ENCODE results near the gene SGPL1. TPM values are rescaled to one million over a fixed set of nuclear protein-coding genes. Genes with fewer than 3 reads are reported as not detected.
A peak's percentile ranks its signal among the peaks of the same experiment; 100 is the strongest.

SGPL1 gene
- total and polyA plus RNA-seq, 2 donors = 20.5 to 27.4 TPM

DNA sequence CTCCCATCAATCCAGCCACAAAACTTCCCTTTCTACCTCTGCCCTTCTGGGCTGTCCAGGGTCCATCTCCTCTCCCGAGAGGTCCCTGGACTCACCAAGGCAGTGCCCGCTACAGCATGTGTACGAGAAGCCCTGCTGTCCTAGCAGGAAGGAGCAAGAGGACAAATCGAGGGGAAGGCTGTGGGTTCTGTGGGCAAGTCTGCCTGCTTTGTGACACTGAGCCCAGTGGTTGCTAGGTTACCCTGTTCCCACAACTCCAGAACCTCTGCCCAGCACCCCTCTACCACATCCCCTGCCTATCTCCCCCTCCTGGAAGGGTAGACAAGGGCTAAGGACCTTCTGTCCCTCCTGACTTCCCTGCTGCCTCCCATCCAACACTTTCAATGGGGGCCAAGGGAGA lies 30.6 kb upstream of the SGPL1 start, which contains the start of gene TBATA:
Gene TBATA (minus strand): TSS at position 188 of the 400 bp plus-strand sequence. CDS start 1,998 bp downstream, outside the sequence.
- WGBS = 9% methylated on average over 4 of the region's 4 CpGs
- Histone ChIP-seq H3K27ac (ENCODE audit: low read depth in 1 of 2, low read length in 1 of 2) (peak within 1 kb of the TSS; percentile 19 to 71), H3K27me3 (ENCODE audit: control insufficient read depth in 2 of 2, insufficient read depth in 1 of 2, low read length in 1 of 2) (no peaks in the 10 kb centered on the region), H3K9me3 (ENCODE audit: control insufficient read depth in 2 of 2, insufficient read depth in 1 of 2, low read length in 1 of 2) (no peaks in the 10 kb centered on the region), H3K36me3 (ENCODE audit: control insufficient read depth in 2 of 2, insufficient read depth in 2 of 2, low read length in 1 of 2) (no peaks in the 10 kb centered on the region), H3K4me3 (ENCODE audit: low read length in 2 of 2) (no peak within 1 kb of the TSS), H3K4me1 (ENCODE audit: control insufficient read depth in 2 of 2, insufficient read depth in 2 of 2, low read length in 2 of 2) (peaks cover 2 to 27% of the 10 kb centered on the region in 2 donors)
- no peak for DNase-seq (ENCODE audit: low read depth in 6 of 9, low spot score in 9 of 9)

DNA sequence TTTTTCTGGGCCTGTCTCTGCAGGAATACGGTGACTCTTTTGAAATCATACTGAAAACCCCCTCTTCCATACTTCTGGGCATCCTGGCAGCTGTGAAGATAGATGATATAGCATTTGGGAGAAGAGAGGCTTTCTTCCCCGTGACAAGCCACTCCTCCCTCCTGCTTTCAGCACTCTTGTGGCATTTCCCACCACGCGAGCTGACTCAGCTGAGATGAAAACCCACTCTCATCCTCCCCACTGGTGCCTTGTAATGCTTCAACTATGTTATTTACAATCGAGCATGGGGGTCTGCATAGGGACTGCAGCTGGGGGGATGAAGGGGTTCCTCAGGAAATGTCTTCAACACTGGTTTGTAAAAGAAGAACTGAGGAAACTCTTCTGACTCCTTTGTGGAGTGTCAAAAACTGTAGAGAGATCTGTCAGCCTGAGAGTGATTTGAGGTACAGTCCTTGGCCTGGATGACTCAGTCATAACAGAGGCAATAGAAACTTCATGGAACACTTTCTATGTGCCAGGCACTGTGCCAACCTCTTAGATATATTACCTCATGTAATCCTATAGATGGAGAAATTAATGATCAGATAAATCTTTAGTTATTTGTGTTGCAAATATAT lies 28.8 kb upstream of the SGPL1 start:
- Histone ChIP-seq H3K9me3 (ENCODE audit: control insufficient read depth in 2 of 2, insufficient read depth in 1 of 2, low read length in 1 of 2) (no peaks in the 10 kb centered on the region), H3K4me1 (ENCODE audit: control insufficient read depth in 2 of 2, insufficient read depth in 2 of 2, low read length in 2 of 2) (peaks cover 2 to 31% of the 10 kb centered on the region in 2 donors), H3K27me3 (ENCODE audit: control insufficient read depth in 2 of 2, insufficient read depth in 1 of 2, low read length in 1 of 2) (no peaks in the 10 kb centered on the region), H3K27ac (ENCODE audit: low read depth in 1 of 2, low read length in 1 of 2) (peak overlapping the region in 1 of 2 donors; percentile 38), H3K4me3 (ENCODE audit: low read length in 2 of 2) (no peak overlapping the region), H3K36me3 (ENCODE audit: control insufficient read depth in 2 of 2, insufficient read depth in 2 of 2, low read length in 1 of 2) (no peaks in the 10 kb centered on the region)
- DNase-seq (ENCODE audit: low read depth in 6 of 9, low spot score in 9 of 9) = peak in 4 of 9 donors; percentile 25 to 49 (median 29)
- 18% methylated on average over 5 of the region's 5 CpGs for WGBS

DNA sequence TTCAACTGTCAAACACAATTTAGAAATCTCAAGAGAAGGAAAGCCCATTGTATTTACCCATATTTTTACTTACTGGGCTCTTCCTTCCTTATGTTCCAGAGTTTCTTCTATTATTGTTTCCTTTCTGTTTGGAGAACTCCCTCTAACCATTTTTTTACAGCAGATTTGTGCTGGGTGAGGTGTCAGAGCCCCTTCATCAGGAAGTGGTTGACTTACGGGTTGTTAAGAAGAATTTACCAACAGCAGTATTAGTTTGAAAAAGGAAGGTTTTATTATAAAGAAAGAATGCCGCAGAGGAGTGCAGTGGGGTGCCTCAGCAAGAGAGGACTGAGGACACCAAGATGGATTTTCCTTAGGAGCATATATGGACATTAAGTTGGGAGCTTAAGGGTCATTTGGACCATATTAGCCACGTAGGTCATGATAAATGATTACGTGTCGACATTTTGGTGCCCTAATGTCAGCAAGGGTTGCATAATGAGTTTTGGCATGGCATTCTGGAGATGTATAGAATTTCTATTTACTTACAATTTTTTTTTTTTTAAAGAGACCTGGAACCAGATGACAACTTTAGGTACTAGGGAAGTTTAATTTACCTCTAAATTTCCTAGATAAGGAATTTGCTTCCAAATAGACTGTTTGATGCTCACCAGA lies 24.2 kb upstream of the SGPL1 start:
- H3K27ac ChIP-seq (ENCODE audit: low read depth in 1 of 2, low read length in 1 of 2) = no peak overlapping the region
- H3K9me3 ChIP-seq (ENCODE audit: control insufficient read depth in 2 of 2, insufficient read depth in 1 of 2, low read length in 1 of 2) = no peaks in the 10 kb centered on the region
- peaks cover under 1 to 10% of the 10 kb centered on the region in 2 donors for H3K4me1 ChIP-seq (ENCODE audit: control insufficient read depth in 2 of 2, insufficient read depth in 2 of 2, low read length in 2 of 2)
- 53% methylated on average over 5 of the region's 5 CpGs for WGBS
- H3K36me3 ChIP-seq (ENCODE audit: control insufficient read depth in 2 of 2, insufficient read depth in 2 of 2, low read length in 1 of 2) = no peaks in the 10 kb centered on the region
- no peaks in the 10 kb centered on the region for H3K27me3 ChIP-seq (ENCODE audit: control insufficient read depth in 2 of 2, insufficient read depth in 1 of 2, low read length in 1 of 2)
- DNase-seq (ENCODE audit: low read depth in 6 of 9, low spot score in 9 of 9) = no peak
- H3K4me3 ChIP-seq (ENCODE audit: low read length in 2 of 2) = no peak overlapping the region

DNA sequence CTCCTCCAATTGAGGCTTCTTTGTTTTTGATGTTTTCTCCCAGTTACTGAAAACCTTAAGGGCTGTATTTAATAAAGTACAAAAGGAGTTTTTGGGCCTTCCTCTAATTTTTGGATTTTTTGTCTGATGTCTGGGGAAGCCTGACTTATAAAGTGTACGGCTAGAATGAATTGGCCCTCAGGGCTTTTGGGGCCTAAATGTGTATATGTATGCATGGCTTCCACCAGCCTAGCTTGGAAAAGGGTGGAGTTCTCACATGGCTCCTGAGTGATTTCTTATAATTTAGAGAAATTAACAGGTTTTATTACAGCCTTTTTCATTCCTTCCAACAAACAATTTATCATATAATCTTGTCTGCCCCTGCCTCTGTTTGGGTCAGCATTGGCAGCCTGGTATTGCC lies 20.1 kb upstream of the SGPL1 start:
- no peaks in the 10 kb centered on the region for H3K36me3 ChIP-seq (ENCODE audit: control insufficient read depth in 2 of 2, insufficient read depth in 2 of 2, low read length in 1 of 2)
- H3K4me1 ChIP-seq (ENCODE audit: control insufficient read depth in 2 of 2, insufficient read depth in 2 of 2, low read length in 2 of 2) = peaks cover 0 to 4% of the 10 kb centered on the region in 2 donors

DNA sequence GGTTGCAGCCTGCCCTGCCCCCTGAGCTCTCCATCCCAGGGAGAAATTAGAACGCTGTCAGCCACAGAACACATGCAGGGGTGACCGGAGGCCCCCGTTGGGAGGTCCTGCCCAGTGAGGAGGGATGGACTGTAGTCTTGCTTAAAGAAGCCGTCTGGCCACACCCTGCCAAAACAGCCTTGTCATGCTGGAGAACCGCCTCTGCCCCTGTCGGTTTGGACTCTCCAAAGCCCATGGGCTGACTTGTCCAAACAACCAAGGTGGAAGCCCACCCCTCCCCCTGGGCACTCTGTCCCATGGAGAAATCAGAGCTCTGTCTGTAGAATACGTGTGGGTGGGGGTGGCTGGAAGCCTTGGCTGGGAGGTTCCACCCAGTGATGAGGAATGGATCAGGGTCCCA lies 17.9 kb upstream of the SGPL1 start:
- Histone ChIP-seq H3K9me3 (ENCODE audit: control insufficient read depth in 2 of 2, insufficient read depth in 1 of 2, low read length in 1 of 2) (peaks cover 0 to 13% of the 10 kb centered on the region in 2 donors), H3K27ac (ENCODE audit: low read depth in 1 of 2, low read length in 1 of 2) (no peak overlapping the region), H3K36me3 (ENCODE audit: control insufficient read depth in 2 of 2, insufficient read depth in 2 of 2, low read length in 1 of 2) (no peaks in the 10 kb centered on the region), H3K27me3 (ENCODE audit: control insufficient read depth in 2 of 2, insufficient read depth in 1 of 2, low read length in 1 of 2) (no peaks in the 10 kb centered on the region), H3K4me3 (ENCODE audit: low read length in 2 of 2) (no peak overlapping the region), H3K4me1 (ENCODE audit: control insufficient read depth in 2 of 2, insufficient read depth in 2 of 2, low read length in 2 of 2) (no peaks in the 10 kb centered on the region)
- no peak for DNase-seq (ENCODE audit: low read depth in 6 of 9, low spot score in 9 of 9)
- WGBS = 78% methylated on average over 7 of the region's 7 CpGs

More for the DNA sequence above, 20.1 kb upstream of the SGPL1 start:
- no peak for DNase-seq (ENCODE audit: low read depth in 6 of 9, low spot score in 9 of 9)
- Histone ChIP-seq H3K4me3 (ENCODE audit: low read length in 2 of 2) (no peak overlapping the region), H3K27ac (ENCODE audit: low read depth in 1 of 2, low read length in 1 of 2) (no peak overlapping the region), H3K9me3 (ENCODE audit: control insufficient read depth in 2 of 2, insufficient read depth in 1 of 2, low read length in 1 of 2) (peaks cover 0 to 13% of the 10 kb centered on the region in 2 donors), H3K27me3 (ENCODE audit: control insufficient read depth in 2 of 2, insufficient read depth in 1 of 2, low read length in 1 of 2) (no peaks in the 10 kb centered on the region)
- 100% methylated on average over 1 of the region's 1 CpG for WGBS

DNA sequence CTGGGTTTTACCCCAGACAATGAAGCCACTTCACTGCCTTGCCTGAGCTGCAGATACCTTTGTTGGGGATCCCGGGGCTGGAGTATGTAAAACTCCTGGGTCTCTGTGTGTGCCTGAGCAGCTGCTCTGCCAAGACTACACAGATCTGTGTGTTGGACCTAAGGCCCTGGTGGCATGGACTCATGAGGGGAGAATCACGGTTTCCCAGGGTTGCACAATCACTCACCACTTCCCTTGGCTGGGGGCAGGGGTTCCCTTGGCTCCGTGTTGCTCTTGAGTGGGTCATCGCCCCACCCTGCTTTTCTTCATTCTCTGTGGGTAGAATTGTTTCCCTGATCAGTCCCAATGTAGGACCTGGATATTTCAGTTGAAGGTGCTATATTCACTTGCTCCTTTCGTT lies 16.6 kb upstream of the SGPL1 start:
- DNase-seq (ENCODE audit: low read depth in 6 of 9, low spot score in 9 of 9) = no peak
- Histone ChIP-seq H3K27me3 (ENCODE audit: control insufficient read depth in 2 of 2, insufficient read depth in 1 of 2, low read length in 1 of 2) (no peaks in the 10 kb centered on the region), H3K4me3 (ENCODE audit: low read length in 2 of 2) (no peak overlapping the region), H3K4me1 (ENCODE audit: control insufficient read depth in 2 of 2, insufficient read depth in 2 of 2, low read length in 2 of 2) (no peaks in the 10 kb centered on the region), H3K36me3 (ENCODE audit: control insufficient read depth in 2 of 2, insufficient read depth in 2 of 2, low read length in 1 of 2) (no peaks in the 10 kb centered on the region), H3K9me3 (ENCODE audit: control insufficient read depth in 2 of 2, insufficient read depth in 1 of 2, low read length in 1 of 2) (peaks cover 0 to 13% of the 10 kb centered on the region in 2 donors), H3K27ac (ENCODE audit: low read depth in 1 of 2, low read length in 1 of 2) (no peak overlapping the region)
- WGBS = 76% methylated on average over 5 of the region's 5 CpGs

DNA sequence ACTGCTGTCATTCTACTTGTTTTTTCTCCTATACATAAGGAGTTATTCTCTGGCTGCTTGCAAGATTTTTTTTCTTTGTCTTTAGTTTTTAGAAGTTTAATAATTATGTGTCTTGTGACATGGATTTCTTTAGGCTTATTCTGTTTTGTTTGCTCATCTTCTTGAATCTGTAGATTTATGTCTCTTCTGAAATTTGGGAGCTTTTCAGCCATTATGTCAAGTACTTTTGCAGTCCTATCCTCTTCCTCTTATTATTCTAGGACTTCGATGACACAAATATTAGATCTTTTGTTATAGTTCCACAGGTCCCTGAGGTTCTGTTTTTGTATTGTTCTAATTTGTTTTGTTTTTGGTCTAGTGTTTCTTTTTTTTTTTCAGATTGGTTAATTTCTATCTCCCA lies 13.9 kb upstream of the SGPL1 start:
- Histone ChIP-seq H3K36me3 (ENCODE audit: control insufficient read depth in 2 of 2, insufficient read depth in 2 of 2, low read length in 1 of 2) (no peaks in the 10 kb centered on the region), H3K27ac (ENCODE audit: low read depth in 1 of 2, low read length in 1 of 2) (no peak overlapping the region), H3K4me3 (ENCODE audit: low read length in 2 of 2) (no peak overlapping the region), H3K27me3 (ENCODE audit: control insufficient read depth in 2 of 2, insufficient read depth in 1 of 2, low read length in 1 of 2) (no peaks in the 10 kb centered on the region), H3K4me1 (ENCODE audit: control insufficient read depth in 2 of 2, insufficient read depth in 2 of 2, low read length in 2 of 2) (no peaks in the 10 kb centered on the region), H3K9me3 (ENCODE audit: control insufficient read depth in 2 of 2, insufficient read depth in 1 of 2, low read length in 1 of 2) (peaks cover 0 to 13% of the 10 kb centered on the region in 2 donors)
- 94% methylated on average over 1 of the region's 1 CpG for WGBS
- no peak for DNase-seq (ENCODE audit: low read depth in 6 of 9, low spot score in 9 of 9)

DNA sequence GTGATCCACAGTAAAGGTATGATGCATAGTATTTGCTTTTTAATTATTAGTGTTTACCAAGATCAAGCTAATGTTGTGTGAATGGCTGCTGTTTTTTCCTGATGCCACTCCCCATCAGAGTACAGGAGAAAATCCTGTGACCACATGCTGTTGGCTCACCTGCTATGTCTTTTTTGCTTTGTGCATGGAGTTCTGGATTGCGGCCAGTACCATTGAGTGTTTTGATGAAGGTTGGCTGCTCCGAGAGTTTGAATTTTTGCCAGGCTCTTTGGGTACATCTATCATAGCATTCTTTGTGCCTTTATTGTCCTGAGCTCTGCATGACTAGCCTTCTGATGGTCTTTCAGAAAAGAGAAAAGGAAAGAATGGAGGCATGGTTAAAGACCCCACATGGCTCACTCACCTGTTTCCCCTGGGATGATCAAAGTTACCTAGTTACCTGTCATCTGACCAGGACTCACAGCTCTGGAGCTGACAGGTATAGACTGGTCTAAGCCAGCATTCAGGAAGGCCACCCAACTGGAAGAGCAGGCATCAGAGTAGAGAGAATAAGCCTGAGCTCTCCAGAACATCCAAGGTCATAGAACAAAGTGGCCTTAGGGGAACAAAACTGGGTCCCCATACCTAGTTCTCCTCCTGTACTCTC lies 11.8 kb upstream of the SGPL1 start:
- H3K36me3 ChIP-seq (ENCODE audit: control insufficient read depth in 2 of 2, insufficient read depth in 2 of 2, low read length in 1 of 2) = no peaks in the 10 kb centered on the region
- H3K4me1 ChIP-seq (ENCODE audit: control insufficient read depth in 2 of 2, insufficient read depth in 2 of 2, low read length in 2 of 2) = no peaks in the 10 kb centered on the region
- WGBS = 95% methylated on average over 2 of the region's 2 CpGs
- H3K9me3 ChIP-seq (ENCODE audit: control insufficient read depth in 2 of 2, insufficient read depth in 1 of 2, low read length in 1 of 2) = peaks cover 0 to 4% of the 10 kb centered on the region in 2 donors
- no peak overlapping the region for H3K27ac ChIP-seq (ENCODE audit: low read depth in 1 of 2, low read length in 1 of 2)
- DNase-seq (ENCODE audit: low read depth in 6 of 9, low spot score in 9 of 9) = peak in 1 of 9 donors; percentile 15
- H3K4me3 ChIP-seq (ENCODE audit: low read length in 2 of 2) = no peak overlapping the region
- H3K27me3 ChIP-seq (ENCODE audit: control insufficient read depth in 2 of 2, insufficient read depth in 1 of 2, low read length in 1 of 2) = no peaks in the 10 kb centered on the region

DNA sequence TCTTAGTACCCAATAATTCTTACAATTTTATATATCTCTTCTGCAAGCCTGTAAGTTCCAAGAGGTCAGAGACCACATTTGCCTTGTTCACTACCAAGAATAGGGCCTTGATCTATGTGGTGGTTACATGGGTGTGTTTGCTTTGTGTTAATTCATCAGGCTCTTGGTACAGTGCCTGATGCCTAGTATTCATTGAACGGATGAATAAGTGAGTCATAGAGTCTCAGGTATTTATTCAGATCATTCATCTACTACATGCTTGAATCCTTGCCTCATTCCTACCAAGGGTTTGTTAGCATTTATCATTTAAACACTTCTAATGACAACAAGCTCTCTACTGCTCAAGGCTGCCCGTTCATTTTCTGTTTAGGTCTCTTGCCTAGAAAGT lies 11.3 kb upstream of the SGPL1 start:
- H3K27ac ChIP-seq (ENCODE audit: low read depth in 1 of 2, low read length in 1 of 2) = no peak overlapping the region
- no peak overlapping the region for H3K4me3 ChIP-seq (ENCODE audit: low read length in 2 of 2)
- no peaks in the 10 kb centered on the region for H3K9me3 ChIP-seq (ENCODE audit: control insufficient read depth in 2 of 2, insufficient read depth in 1 of 2, low read length in 1 of 2)
- H3K36me3 ChIP-seq (ENCODE audit: control insufficient read depth in 2 of 2, insufficient read depth in 2 of 2, low read length in 1 of 2) = no peaks in the 10 kb centered on the region
- no peaks in the 10 kb centered on the region for H3K4me1 ChIP-seq (ENCODE audit: control insufficient read depth in 2 of 2, insufficient read depth in 2 of 2, low read length in 2 of 2)
- WGBS = 95% methylated on average over 2 of the region's 2 CpGs
- no peak for DNase-seq (ENCODE audit: low read depth in 6 of 9, low spot score in 9 of 9)
- H3K27me3 ChIP-seq (ENCODE audit: control insufficient read depth in 2 of 2, insufficient read depth in 1 of 2, low read length in 1 of 2) = no peaks in the 10 kb centered on the region
